ENCODE results near the gene ASB6.

The ASB6 gene

GRCh38 chr9:129624168-129624759, 17.7 kb downstream of the ASB6 start:
- no peak for DNase-seq

GRCh38 chr9:129623331-129623730, 18.6 kb downstream of the ASB6 start:
- no peak for DNase-seq

- DNase-seq = no peak
These were observed 21.2 kb downstream of the ASB6 start, which contains the start of gene C9orf50 for GRCh38 chr9:129620669-129621295. Gene C9orf50, minus strand, starts transcription at chr9:129621101. Its CDS starts 527 bp downstream, at chr9:129620574.

DNA sequence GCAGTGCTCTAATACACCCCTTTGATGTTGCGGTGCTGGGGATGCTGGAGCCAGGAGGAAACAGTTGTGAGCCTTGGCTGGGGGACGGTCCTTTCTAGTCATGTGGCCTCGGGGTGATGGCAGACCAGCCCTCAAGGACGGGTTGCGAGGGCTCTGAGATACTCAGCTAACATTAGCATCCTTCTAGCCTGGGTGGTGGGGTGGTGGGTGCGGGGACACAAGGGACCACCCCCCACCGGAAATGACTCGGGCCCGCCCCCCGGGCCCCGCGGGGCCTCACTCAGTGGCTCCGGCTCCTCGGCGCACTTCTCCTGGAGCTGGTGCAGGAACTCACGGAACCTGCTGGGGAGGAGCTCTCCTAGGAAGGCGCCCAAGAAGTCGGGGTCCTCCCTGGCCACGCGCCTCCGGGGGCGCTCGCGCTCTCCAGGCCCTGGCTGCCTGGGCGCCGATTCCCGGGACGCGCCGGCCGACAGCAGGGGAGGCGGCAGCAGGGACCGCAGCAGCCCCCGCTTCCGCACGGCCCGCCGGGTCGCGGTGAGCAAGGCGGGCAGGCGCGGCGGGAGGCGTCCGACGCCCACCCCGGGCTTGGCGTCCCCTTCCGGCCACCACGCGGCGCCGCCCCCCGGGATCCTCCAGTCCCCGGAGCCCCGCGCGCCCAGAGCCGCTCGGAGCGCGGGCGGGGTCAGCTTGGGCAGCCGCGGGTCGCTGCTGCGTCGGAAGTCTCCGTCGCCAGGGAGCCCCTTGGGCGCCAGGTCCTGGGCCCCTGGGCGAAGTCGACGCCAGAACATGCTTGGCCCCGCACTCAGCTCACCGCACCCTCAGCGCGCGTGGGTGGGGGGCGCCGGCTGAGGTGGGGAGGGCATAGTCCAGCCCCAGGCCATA, 21.9 kb downstream of the ASB6 start:
- DNase-seq = no peak

DNA sequence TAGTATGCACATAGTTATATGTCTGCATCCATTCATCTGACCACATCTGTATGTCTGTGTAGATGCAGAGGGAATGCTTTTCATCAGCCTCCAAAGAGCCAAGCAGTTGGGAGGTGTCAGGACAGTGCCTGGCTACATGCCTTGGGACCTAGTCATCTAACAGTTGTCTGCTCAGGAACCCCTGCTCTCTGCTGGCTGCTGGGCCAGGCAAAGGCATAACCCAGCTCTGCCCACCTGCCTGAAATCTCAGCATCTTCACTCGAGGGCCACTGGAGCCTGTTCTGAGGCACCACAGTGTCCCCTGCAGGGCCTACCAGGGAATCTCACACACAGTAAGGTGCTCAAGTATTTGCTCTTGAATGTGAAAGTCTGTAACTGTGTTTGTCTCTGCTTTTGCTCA, 24.8 kb downstream of the ASB6 start:
- DNase-seq = no peak

GRCh38 chr9:129615407-129616285, 26.3 kb downstream of the ASB6 start:
- no peak for DNase-seq

- no peak for DNase-seq
These were observed 27.0 kb downstream of the ASB6 start for GRCh38 chr9:129614932-129615331.

DNA sequence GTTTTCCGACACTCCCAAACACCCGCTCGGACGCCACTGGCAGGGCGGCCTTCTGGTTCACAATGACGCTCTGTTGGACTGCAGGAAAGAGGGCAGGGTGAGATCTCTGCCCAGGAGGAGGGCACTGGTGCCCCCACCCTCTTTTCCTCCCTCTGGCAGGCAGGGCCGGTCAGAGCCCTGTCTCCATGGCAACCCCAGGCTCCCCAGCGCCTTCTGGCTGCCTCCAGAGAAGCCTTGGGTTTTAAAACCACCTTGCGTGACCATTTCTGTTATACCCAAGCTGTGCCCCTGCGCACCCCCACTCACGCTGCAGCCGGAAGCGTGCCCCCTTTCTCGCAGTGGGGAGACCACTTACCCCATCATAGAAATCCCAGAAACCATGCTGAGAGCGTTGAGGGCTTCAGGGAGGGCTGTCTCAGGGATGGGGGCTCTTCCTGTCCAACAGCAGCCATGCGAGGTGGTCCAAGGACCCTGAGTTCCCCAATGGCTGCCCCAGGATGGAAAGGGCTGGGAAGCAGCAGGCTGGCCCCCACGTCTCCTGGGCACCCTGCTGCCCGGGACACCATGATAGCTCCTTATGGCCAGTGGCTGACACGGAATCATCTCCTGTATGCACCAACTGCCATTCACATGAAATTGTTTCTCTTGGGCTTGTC, 28.3 kb downstream of the ASB6 start:
- DNase-seq = no peak

GRCh38 chr9:129612815-129613519, 29.0 kb downstream of the ASB6 start:
- DNase-seq = no peak

DNA sequence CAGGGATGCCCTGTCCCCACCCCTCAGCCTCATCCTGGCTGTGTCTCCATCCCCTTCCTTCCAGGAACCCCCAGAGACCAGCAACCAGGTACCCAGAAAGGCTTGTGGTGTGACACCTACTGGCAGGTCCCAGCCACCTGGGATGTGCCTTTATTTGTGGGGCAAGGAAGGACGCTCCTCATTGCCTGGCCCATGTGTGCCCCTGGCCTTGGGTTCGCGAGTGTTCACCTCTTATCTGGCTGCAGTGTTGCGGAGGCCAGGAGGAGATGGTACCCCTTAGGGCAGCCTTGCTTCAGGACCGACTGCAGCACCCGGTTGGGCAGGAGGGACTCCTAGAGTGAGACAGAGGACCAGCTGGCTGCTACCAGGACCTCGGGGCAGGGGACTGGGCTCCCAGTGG, 29.8 kb downstream of the ASB6 start:
- DNase-seq = no peak

- DNase-seq = no peak
These were observed 30.6 kb downstream of the ASB6 start for GRCh38 chr9:129611307-129611800.

DNA sequence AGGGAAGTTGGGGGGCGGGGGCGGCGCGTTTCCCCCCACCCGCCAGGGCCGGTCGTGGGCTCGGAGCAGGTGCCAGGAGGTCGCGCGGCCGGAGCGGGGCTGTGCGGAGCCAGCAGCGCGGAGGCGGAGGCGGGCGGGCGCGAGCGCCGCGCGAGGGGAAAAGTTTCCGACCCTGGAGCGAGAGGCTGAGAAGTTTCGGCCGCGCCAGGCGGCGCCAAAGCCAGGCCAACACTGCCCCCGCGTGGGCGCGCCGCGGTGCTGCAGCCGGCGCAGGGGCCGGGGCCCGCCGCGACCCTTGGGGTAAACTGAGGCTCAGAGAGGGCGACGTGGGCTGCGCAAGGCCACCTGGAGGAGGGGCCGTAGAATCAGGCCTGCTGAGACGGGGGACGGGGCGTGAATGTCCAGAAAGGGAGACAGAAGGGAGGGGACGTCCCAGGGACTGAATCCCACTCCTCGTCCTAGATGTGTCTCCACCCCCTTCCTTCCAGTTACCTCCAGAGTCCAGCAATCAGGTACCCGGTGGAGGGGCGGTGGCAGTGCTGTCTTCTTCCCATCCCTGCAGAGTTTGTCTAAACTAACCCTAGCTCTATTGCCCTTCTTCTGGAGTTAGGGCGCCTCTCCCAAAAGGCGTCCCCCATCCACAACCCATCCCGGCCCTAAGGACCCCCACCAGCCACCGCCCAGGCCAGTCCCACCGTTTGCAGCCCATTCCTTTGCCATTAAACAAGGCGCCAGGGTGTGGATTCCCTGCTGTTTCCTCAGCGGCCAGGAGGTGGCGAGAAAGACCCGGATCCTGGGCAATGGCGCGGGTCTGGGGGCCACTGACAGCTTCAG, 31.3 kb downstream of the ASB6 start:
- DNase-seq = no peak

- DNase-seq = no peak
These were observed 31.8 kb downstream of the ASB6 start for GRCh38 chr9:129610213-129610472.

DNA sequence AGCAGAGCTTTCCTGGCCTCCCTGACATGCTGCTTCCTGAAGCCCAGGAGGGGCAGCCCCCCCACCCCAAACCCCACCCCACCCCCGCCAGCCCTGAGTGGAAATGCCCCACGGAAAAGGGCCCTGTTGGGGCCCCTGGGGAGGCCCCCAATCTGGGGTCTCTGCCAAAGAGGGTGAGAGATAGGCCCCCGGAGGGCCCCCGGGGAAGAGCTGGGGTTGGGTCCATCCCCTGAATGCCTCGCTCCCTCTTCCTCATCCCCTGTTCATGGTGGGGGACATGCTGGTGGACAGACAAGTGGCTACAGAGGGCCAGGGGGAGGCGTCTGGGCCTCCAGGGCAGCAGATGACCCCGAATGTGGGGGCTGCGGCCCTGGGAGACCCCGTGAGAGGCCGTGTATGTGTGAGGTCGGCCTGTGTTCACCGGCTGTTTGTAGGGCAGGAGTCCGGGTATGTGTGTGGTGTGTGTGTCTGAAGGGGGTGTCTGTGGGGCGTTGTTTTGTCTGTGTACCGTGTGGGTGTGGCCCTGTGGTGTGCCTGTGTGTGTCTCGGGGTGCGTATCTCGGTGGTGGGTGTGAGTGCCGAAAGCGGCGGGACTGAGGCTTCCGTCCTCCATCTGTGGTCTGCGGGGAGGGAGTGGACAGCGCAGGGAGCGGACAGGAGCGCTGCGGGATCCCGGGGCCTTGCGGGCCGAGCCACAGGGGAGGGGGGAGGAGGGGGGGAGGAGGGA, 32.3 kb downstream of the ASB6 start:
- no peak for DNase-seq

- no peak for DNase-seq
These were observed 33.1 kb downstream of the ASB6 start for GRCh38 chr9:129608561-129609481.

- DNase-seq = no peak
These were observed 34.9 kb downstream of the ASB6 start for GRCh38 chr9:129607027-129607387.

GRCh38 chr9:129606161-129607026, 35.6 kb downstream of the ASB6 start:
- DNase-seq = no peak

DNA sequence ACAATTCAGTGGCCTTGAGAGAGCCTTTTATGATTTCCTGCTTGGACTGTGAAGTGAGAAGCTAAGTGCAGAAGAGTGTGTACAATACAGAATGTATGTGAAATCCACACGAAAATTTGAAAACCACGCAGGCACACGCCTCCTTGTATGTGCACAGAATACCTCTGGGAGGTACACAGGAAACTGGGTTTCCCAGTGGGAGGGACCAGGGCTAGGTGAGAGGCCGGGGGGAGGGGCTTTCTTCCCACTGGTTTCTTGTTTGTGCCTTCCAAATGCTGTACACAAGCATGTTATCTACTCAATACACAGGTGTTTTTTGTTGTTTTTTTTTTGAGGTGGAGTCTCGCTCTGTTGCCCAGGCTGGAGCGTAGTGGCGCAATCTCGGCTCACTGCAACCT, 37.2 kb downstream of the ASB6 start:
- DNase-seq = no peak
